Activated CD4-positive, alpha-beta T cell treated with anti-CD3 and anti-CD28 coated beads for 24 hours (primary cell): Measurements from ENCODE around the gene PRKN.
A peak's percentile ranks its signal among the peaks of the same experiment; 100 is the strongest.

ENCODE experiments used
- DNase-seq, 2 donors: peaks; one replicate each; pipeline ENCODE4 v3.0.0-alpha.2; 2020; ENCODE audit warnings: low read depth in 2 of 2

PRKN gene

DNA sequence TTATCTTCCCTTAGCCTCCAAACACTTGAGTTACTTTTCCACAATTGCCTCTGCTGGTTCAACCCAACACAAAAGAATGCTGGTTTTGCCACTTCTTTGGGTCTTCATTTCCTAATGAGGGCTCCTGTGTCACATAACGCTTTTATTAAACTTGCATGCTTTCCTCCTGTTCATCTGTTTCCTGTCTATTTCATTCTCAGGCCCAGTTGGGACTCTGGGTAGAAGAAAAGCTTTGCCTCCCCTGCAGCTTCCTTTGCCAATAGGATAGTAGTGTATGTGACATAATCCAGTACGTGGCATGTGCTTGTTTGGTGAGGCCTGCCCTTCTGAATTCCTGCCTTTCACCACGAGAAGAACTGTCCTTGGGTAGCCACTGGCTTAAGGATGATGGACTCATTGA lies 924.4 kb downstream of the PRKN start:
- no peak for DNase-seq

DNA sequence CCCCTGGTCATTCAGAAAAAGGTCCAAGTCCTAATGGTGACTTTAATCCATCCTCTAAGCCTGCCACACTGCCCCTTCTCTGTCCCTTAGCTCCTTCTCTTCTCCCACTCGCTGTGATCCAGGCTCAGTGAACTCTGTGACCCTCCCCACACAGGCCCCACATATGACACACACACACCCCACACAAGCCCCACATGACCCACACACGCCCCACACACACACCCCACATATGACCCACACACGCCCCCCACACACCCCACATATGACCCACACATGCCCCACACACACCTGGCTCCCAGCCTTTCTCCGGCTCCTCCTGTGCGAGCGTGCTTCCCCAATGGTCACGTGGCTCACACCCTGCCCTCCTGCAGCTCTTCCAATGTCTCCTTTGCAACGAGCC lies 925.3 kb downstream of the PRKN start:
- no peak for DNase-seq

DNA sequence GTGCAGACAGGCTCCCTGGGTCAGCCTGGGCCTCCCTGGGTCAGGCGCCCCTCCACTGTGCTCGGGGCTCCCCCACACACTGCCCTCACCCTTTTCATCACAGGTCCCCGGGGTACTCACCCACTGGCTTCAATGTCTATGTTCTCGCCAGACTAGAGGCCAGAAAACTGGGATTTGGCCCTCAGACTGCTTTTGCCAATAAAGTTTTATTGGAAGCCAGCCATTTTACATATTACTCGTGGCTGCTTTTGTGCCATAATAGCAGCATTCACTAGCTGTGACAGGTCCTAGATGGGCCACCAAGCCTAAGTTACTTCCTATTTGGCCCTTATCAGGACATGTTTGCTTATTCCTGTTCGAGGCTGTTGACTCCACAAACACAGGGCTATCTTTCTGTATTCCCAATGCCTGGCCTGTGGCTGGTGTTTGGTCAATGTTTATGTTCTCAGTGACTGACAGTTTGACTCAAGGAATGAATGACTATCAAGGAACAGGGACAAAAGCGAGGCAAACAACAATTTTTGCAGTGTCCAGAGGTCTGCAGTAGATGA lies 928.6 kb downstream of the PRKN start:
- DNase-seq: no peak

DNA sequence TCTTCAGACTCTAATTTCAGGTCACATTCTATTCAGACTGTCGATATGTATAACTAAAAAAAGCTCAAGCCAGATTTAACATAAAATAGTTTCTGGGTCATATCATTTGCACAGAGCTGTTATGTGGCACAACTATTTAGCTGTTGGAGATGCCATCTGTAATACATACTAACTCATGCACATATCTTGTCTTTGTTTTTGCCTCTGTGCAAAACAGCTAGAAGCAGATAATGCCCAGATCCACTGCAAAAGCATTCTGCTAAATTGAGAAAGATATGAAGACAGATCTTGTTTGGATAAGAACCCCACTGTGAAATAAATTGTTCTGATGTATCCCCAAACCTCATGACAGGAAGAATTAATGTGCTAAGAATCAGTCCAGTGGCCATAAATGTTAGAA lies 930.9 kb downstream of the PRKN start:
- no peak for DNase-seq

DNA sequence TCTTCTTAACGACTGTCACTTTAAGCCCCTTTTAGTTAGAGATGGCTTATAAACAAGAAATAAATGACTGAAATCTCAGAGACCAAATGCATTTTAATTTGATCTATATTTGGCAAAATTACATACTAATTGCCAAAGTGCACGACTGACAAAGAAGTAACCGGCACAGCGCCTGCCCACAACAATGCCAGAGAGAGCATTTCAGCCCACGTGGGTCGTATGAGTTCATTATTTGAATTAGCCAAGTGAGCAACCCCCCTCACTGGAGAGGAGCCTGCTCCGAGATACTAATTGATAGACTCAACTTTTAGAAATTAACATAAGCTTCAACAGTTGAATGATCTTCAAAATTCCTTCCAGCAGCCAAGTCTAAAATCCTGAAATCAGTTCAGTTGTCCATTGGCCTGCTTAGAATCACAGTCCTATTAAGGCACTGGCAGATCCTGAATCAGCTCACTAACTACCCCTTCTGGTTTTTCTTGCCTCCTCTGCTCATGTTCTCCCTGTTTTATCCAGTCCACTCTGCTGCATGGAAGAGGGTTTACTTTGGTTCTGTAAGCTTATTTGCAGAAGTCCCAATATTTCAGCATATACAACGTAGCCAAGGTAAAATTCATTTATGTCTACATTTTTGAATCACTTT lies 934.6 kb downstream of the PRKN start:
- no peak for DNase-seq

DNA sequence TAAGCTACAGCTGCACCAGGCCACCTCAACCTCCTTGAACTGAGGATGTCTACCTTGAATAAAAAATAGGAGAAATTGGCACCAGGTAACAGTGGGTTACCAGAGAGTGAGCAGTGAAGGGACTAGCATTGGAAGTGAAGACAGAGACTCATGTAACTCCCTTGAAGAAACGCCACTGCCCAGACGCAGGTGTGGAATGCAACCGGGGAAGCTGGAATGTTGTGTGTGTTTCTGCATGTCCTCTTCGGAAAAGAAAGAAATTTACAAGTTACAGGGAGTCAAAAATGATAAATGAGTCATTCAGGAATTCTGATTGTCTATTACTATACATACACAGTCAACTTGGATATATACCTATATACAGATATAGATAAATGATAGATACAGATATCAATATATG lies 939.0 kb downstream of the PRKN start:
- no peak for DNase-seq

DNA sequence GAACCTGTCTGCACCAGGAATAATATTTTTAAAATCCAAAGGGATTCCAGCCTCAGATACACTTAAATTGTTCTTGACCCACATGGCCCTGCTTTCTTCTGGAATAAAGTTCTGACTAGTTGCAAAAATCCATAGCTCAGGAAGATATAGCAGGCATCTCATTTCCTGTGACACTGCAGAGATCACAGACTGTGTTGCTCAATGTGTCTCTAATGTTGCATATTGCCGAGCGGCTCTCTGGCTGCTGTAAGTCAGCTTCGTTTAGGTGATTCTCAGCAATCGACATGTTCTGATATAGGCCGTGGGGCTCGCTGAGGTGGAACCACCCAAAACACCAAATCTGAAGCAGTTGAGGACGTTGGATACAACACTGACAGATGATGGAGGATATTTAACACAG lies 955.4 kb downstream of the PRKN start:
- DNase-seq: no peak

DNA sequence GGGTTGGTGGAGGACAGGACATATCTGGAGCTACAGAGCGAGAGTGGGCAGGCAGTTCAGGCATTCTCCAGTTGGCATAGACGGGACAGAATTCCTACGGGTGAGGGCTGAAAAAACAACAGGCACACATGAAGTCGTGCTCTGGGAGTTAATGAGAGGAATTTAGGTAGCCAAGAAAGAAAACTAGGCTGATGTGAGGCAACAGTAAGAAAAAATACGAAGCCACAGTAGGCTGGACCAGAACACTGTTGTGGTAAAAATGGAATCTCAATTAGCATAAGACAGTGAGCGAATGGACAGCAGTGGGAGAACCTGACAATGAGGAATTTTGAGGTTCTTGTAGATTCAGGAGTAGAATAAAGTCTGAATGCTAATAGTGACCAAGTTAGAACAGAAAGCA lies 965.6 kb downstream of the PRKN start:
- no peak for DNase-seq

DNA sequence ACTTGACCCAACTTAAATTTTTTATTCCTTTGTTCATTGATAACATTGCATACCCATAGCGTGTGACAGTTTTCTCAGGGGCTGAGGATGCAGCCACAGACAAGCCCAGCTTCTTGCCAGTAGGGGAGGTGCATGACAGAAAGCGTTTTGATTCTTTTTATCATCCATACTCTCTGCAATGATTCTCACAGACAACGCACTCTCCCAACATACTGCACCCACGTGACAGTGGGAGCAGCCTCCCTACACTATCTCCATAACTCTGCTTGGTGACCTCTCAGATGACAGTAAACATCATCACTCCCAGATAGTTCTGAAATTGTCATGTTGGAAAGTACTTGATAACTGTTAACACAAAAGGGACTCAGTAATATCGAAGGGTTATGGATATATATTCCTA lies 972.5 kb downstream of the PRKN start:
- DNase-seq: no peak

DNA sequence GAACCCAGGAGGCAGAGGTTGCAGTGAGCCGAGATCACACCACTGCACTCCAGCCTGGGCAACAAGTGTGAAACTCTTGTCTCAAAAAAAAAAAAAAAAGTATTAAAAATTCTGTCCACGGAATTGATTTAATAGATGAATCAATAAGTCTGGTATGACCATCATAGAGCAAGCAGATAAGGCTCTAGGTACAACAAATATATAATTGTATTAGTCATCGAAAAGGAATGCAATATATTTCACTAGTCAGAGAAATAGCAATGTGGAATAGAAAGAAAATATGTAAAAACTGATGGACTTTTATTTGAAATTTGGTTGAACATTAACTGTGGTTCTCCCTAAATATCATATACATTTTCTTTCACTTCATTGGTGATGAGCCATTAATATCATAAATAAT lies 976.9 kb downstream of the PRKN start:
- no peak for DNase-seq

DNA sequence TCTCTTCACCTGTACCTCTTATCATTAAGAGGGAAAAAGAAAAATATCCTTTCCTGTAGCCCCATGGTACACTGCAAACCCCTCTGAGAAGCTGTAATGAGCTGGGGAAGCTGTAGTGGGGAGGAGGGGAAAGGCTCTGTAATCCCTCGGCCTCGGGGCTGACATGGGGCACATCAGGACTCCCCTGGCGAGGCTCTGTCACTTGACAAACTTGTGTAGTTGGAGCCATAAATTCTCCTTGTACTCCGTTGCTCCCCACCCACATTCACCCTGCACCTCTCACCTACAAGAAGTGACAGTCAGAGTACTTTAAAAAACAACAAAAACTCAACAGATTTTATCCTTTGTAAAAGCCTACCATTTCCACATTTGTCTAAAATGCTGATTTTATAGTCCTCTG lies 978.0 kb downstream of the PRKN start:
- DNase-seq: no peak

DNA sequence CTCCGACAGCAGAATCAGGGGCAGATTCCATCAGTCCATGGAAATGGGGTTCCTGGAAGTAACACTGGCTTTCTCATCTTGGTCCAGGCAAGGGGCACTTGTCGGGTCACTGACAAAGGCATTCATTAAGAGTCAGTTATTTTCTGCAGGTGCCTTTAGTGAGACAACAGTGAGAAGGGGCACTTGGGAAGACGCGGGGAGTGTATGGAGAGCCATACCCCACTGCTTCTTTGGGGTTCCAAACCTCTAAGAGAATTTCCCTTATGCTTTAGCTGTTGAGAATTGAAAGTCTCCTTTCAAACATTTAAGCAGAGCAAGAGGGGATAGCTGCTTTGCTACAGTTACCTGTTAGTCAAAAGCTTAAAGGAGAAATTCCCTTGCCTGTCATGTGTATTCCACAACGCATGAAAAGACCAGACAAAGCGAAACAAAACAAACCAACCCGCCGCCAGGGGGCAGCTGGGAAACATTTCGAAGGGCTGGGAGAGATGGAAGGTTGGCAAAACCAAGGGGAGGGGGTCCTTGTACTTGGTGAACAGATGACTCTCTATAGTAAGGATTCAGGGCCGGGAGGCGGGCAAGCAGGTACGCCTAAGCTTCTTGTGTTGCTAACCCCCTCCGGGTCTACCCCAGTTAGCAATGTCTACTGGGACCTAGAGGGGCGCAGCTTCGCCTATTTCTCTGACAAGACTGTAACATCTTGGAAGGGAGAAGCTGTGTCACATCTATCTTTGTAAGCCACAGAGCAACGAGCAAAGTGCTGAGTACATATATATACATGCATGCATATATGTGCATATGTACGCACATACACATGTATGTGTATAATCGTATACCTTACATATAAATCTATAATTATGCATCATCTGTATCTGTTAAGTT lies 978.8 kb downstream of the PRKN start:
- peak in 1 of 2 donors; percentile 9 for DNase-seq

DNA sequence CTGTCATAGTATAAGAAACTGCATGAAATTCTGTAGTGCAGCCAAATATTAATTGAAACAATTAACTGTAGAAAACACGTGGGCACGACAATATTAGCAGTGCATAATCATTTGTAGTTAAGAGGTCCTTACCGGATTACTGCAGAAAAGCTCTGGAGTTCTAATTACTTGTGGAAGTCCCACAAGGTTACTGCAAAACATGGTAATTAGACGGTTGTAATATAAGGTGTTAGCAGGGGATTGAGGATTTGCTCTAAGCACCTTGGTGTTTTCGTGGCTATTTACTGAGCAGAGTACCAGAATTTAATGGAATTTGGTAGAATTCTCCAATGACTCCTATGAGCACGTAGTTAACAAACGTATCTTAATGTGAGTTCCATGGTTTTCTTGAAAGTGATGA lies 980.1 kb downstream of the PRKN start:
- DNase-seq: no peak

DNA sequence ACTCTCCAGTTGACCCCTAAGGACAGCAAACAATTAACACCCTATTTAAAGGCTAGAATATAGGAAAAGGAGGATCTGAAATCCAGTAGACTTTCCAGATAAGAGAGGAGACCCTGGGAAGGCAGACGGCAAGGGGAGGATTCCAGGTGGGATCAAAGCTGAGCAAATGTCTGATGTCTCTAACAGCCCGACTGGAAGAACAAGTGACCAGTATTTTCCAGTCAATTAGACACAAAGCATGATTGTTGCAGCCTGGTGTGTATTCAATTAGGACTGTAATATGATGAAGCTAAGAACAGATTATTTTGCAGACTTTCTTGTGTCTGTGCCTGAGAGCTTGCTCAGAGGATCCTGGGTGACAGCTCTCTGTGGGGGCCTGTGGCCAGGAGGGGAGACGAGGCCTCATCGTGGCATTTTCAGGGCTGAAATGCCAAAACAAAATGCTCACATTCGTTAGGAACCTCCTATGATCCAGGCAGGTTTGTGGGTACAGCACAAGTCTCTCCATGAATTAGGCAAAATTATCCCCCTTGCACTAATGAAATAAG lies 981.9 kb downstream of the PRKN start:
- DNase-seq: no peak

DNA sequence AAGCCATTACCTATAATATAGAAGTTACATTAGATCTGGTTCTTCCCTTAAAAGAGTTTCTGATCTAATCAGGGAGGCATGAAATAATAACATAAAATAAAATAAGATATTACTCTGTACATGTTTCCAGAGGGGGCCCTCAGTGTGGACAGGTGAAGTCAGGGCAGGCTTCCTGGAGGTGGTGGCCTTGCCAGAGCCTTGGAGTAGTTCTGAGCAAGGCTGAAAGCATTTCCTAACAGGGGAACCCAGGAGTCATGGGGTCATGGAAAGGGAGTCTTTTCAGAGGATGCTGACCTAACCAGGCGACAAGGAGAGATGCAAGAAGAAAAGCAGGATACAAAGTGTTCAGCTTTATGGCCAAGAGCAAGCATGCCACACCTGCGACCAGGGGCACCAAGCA lies 982.4 kb downstream of the PRKN start:
- no peak for DNase-seq

DNA sequence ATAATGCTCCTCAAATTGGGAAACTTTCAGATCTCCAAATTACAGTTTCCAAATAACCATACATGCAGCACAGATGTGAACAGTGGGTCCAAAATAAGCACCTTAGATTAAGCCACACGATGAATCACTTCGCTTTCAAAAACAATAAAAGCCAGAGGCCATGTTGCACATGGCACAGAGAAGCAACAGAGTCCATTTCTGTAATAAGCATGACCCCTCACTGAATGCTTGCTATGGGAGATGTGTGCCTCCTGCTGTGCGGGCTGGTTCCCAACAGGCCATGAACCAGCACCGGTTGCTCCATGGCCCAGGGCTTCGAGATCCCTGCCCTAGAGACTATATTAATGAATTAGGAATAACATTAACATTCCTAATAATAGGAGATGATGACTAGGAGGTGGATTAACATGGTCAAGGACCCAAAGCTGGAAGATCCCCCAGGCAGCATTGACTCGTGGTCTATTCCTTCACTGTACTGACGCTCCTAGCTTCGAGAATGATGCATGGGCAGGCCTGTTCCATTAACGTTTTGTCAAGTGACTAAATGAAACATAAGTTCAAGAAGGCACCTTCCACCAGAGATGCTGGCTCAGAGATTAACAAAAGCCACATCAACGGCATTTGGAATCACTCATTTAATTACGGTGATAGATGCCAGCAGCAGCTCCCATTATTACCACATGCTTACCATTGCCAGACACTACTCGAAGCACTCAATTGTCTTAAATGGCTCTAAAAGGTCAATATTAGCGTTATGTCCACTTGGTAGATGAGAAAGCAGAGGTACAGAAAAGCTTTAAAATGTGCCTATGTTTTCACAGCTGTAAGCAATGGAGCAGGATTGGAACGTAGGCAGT lies 983.1 kb downstream of the PRKN start:
- no peak for DNase-seq

DNA sequence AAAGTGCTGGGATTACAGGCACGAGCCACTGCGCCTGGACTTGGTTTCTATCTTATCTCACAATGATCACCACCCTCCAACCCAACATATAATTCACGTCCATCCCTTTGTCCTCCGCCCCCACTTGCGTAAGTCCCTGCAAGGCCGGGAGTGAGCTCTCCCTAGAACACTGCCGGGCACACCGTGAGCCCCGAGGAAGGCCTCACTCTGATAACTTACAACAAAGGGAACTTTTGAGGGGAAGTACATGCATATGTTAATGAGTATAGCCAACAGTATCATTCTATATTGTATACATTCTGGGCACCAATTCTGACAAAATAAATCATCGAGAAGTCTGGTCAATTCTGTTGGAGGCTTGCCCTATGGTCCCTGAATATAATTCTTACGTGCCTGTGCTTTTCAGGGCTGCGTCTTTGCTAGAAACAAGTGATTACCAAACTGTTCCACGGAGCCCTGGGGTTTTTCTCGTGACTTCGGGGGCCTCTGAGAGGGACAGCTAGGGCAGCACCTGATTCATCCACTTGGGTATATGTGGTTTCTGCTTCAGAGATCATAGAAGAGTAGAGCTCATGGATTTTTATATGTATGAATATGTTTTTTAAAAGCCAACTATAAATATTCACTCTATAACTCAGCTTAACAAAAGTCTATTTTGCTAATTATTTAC lies 983.9 kb downstream of the PRKN start:
- no peak for DNase-seq

DNA sequence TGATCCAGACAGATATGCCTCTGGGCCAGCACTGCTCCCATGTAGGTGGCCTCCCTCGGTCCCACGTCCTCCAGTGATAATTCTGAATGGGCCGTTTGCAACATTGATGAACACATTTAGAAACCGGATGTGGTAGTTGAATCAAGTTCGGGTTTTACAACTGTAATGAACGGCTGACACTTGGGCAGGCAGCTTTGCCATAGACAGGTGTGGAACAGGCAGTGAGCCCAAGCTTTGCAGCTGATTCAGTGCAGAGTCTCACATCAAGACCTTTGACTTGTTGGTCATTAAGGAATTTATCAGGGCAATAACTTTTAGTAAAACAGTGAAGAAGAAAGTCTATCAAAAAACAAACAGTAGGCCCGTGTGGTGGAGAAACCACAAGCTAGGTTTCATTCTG lies 987.1 kb downstream of the PRKN start:
- no peak for DNase-seq

DNA sequence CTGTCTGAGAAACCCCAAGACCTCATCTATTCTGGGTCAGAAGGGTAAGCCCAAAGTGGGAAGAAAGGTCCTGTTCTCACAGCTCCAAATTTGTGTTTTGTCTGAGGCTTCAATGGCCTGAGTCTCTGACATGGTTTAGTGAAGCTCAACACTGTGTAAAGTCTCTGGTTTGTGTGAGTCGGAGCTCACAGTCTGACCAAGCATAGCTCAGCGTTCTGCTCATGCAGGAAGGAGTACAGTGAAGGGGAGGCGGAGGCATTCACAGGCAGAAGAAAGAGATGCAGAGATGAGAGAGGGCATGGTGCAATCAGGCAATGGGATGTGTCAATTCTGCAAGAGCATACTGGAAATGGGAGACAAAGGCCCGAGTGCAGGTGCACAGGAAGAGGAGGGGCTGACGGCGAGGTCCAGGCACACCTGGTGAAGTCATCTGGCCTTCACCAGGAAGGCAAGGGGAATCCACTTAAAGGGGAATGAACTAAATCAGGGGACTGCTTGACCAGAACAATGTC lies 990.7 kb downstream of the PRKN start:
- DNase-seq: no peak

DNA sequence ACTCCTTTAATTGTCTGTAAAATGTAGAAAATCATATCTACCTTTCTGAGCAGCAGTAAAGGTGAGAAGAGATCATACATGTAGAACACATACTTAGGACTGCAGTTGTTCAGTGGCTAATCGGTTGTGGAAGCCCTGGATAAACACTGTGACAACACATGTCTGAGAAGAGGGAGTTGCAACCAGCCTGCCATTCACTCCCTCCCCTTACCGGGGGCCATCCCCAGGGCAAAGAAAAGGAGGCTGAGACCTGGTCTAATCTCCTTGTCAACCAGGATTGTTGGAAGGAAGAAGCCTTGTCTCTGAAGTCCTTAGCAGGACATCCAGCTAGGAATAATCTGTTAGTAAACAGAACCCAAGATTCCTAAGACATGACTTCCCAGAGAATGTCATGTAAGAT lies 991.2 kb downstream of the PRKN start:
- DNase-seq: no peak

DNA sequence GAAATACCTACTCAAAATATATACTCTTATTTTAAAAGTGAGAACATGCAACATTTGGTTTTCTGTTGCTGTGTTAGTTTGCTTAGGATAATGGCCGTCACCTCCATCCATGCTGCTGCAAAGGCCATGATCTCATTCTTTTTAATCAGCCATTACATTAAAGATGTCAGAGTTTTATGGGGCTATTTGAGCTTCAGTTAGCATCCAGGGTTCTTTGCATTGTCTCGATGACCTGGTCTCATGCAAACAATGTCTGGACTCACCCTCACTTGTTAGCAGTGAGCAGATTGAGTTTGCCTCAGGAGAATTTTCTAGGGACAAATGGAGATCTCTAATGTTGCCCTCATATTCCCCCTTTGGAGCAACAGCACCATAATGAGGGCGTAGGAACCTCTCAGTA lies 995.0 kb downstream of the PRKN start:
- no peak for DNase-seq
